GM19239 (cell line): Measurements from ENCODE around the gene KRTAP10-7.
"Not testable (repeated sequence)": the region's sequence is repeated elsewhere in the genome, so short reads cannot be mapped to it uniquely, and the experiment has no call there.

ENCODE experiments used
- DNase-seq: peaks from one replicate; pipeline ENCODE4 v3.0.0; 2011; ENCODE audit warnings: low spot score; ENCODE audit not compliant: insufficient read length
- FAIRE-seq: peaks from 2 replicates; lab custom pipeline; 2011; peaks lifted over from hg19 to GRCh38; lab: Jason Lieb, UNC

Gene KRTAP10-7

GRCh38 chr21:44627181-44627822 is 26.9 kb downstream of the KRTAP10-7 start:
- FAIRE-seq, DNase-seq: not testable (repeated sequence)

- FAIRE-seq, DNase-seq: not testable (repeated sequence)
Observed at GRCh38 chr21:44627831-44628233, 27.4 kb downstream of the KRTAP10-7 start.

GRCh38 chr21:44628707-44629391 is 28.5 kb downstream of the KRTAP10-7 start:
- DNase-seq (no peak), FAIRE-seq (no peak)

GRCh38 chr21:44630440-44630839 is 30.0 kb downstream of the KRTAP10-7 start:
- DNase-seq (no peak), FAIRE-seq (no peak)

- DNase-seq (no peak), FAIRE-seq (no peak)
Observed at GRCh38 chr21:44632067-44632466, 31.7 kb downstream of the KRTAP10-7 start.

- FAIRE-seq (no peak), DNase-seq (no peak)
Observed at GRCh38 chr21:44636209-44637017, 36.0 kb downstream of the KRTAP10-7 start.

GRCh38 chr21:44637018-44637850 is 36.8 kb downstream of the KRTAP10-7 start, which contains the start of gene KRTAP10-10:
Gene KRTAP10-10, plus strand, starts transcription at chr21:44637356. Its CDS starts 62 bp downstream, at chr21:44637418.
- DNase-seq (no peak), FAIRE-seq (no peak)

- FAIRE-seq, DNase-seq: not testable (repeated sequence)
Observed at GRCh38 chr21:44637851-44638348, 37.5 kb downstream of the KRTAP10-7 start.

GRCh38 chr21:44638506-44639330 is 38.3 kb downstream of the KRTAP10-7 start:
- DNase-seq, FAIRE-seq: not testable (repeated sequence)

GRCh38 chr21:44639331-44639655 is 38.9 kb downstream of the KRTAP10-7 start:
- no peak for DNase-seq
- FAIRE-seq = no peak

GRCh38 chr21:44640761-44641160 is 40.4 kb downstream of the KRTAP10-7 start:
- DNase-seq (no peak), FAIRE-seq (no peak)

GRCh38 chr21:44643741-44644310 is 43.4 kb downstream of the KRTAP10-7 start:
- FAIRE-seq = no peak
- DNase-seq = no peak

- DNase-seq (no peak), FAIRE-seq (no peak)
Observed at GRCh38 chr21:44644878-44645277, 44.5 kb downstream of the KRTAP10-7 start.

- DNase-seq = not testable (repeated sequence)
Observed at GRCh38 chr21:44646366-44647221, 46.2 kb downstream of the KRTAP10-7 start, which contains the start of gene KRTAP10-11. Gene KRTAP10-11, plus strand, starts transcription at chr21:44646414. Its CDS starts 45 bp downstream, at chr21:44646459.

GRCh38 chr21:44647222-44647552 is 46.8 kb downstream of the KRTAP10-7 start:
- DNase-seq (no peak), FAIRE-seq (no peak)

More at GRCh38 chr21:44646366-44647221, 46.2 kb downstream of the KRTAP10-7 start, which contains the start of gene KRTAP10-11:
- FAIRE-seq = not testable (repeated sequence)

- FAIRE-seq = no peak
- DNase-seq = no peak
Observed at GRCh38 chr21:44648557-44649311, 48.3 kb downstream of the KRTAP10-7 start.

GRCh38 chr21:44649521-44650100 is 49.2 kb downstream of the KRTAP10-7 start:
- FAIRE-seq (no peak), DNase-seq (no peak)
